NCI-H226 (cell line): ENCODE data around the gene DTX3.
A peak's percentile ranks its signal among the peaks of the same experiment; 100 is the strongest.
"Not testable (repeated sequence)": the region's sequence is repeated elsewhere in the genome, so short reads cannot be mapped to it uniquely, and the experiment has no call there.

Experiments used
- DNase-seq: peaks from one replicate; pipeline ENCODE4 v3.0.0-alpha.2; 2015

Gene DTX3, protein sequence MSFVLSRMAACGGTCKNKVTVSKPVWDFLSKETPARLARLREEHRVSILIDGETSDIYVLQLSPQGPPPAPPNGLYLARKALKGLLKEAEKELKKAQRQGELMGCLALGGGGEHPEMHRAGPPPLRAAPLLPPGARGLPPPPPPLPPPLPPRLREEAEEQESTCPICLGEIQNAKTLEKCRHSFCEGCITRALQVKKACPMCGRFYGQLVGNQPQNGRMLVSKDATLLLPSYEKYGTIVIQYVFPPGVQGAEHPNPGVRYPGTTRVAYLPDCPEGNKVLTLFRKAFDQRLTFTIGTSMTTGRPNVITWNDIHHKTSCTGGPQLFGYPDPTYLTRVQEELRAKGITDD

DNA sequence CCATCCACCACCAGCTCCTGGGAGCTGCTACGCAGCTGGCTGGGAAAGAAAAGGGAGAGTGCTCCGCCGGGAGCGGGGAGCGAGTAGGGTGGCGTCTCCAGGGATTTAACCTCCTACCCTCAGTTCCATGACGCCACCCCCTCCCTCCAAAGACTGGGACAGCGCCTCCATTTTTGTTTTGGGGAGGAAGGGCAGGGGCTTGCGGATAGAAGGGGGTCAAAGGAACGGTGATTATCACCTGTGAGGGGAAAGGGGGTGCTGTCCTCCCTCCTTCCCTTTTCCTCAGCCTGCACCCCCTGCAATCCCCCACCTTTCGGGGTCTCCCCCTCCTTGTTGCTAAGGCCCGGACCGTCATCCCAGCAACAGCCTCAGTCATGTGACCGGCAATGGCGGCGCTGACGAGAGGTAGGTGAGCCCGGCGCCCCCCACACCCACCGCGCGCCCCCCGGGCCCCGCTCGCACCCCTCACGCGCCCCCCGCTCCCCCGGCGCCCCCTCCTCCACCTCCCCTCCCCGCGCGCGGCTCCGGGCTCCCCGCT is at the start of gene DTX3:
TSS of gene DTX3 (plus strand) at position 371 of the 538 bp plus-strand sequence. CDS start 1,694 bp downstream, outside the sequence.
- peak; percentile 22 for DNase-seq

DNA sequence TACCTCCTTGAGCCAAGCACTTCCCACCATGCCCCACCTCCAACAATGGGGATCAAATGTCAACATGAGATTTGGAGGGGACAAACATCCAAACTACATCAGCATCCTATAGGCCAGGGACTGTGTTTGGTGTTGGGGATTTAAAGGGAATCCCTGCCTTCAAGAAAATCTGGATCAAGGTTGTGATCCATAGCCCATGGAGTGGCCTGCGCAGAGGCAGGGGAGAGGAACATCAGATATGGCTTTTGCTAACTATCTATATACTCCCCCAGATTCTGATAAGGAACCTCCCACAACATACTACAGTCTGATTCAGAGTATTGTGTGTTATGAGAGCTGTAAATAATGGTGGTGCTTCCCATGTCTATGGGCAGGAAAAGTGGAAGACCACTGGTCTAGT is 49.7 kb upstream of the DTX3 start:
- DNase-seq = no peak

DNA sequence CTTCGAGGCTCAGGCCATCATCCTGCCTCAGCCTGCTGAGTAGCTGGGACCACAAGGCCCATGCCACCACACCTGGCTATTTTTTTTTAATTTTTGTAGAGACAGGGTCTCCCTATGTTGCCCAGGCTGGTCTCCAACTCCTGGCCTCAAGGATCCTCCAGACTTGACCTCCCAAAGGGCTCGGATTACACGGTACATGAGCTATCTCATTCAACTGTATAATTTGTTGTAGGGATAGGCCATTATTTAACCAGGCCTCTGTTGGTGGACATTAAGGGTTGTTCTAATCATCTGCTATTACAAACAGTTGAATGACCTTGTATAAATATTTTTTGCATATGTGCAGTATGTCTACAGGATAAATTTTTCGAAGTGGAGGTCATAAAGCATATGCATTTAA is 45.8 kb upstream of the DTX3 start:
- DNase-seq = no peak

DNA sequence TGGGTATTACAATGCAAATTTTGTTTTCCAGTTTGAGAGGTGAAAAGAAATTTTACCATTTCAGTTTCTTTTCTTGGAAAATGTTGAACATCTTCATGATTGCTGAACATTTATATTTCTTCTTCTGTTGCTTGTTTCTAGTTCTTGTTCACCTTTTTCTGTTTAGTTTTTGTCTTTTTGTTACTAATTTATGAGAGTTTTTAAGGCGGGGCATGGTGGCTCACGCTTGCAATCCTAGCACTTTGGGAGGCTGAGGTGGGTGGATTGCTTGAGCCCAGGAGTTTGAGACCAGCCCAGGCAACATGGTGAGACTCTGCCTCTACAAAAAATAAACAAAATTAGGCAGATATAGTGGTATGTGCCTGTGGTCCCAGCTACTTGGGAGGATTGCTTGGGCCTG is 44.1 kb upstream of the DTX3 start:
- no peak for DNase-seq

DNA sequence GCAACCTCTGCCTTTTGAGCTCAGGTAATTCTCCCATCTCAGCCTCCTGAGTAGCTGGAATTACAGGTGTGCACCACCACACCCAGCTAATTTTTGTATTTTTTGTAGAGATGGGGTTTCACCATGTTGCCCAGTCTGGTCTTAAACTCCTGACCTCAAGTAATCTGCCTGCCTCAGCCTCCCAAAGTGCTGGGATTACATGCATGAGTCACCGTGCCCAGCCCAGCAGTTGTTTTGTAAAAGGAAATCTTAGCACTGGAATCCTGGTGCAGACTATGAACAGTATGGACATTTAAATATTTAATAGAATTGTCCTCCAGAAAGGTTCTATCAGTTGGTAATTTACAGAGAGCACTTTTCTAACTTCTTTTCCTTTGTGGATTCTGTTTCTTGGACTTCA is 43.5 kb upstream of the DTX3 start:
- not testable (repeated sequence) for DNase-seq

DNA sequence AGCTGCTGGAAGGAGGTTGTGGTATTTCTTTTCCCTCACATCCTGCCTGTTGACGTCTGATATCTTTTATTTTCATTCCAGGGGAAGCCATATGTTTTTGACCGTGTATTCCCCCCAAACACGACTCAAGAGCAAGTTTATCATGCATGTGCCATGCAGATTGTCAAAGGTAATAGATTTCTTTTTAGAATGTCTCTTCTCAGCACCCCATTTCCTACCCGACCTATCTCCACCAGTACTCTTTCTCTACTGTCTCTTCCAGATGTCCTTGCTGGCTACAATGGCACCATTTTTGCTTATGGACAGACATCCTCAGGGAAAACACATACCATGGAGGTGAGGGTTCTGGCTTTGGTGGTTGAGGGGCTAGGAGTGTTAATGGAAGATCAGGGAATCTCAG is 41.3 kb upstream of the DTX3 start:
- no peak for DNase-seq

- no peak for DNase-seq
Measured at GRCh38 chr12:57564178-57564740, 40.4 kb upstream of the DTX3 start.

GRCh38 chr12:57568838-57569237 is 35.8 kb upstream of the DTX3 start:
- DNase-seq = no peak

DNA sequence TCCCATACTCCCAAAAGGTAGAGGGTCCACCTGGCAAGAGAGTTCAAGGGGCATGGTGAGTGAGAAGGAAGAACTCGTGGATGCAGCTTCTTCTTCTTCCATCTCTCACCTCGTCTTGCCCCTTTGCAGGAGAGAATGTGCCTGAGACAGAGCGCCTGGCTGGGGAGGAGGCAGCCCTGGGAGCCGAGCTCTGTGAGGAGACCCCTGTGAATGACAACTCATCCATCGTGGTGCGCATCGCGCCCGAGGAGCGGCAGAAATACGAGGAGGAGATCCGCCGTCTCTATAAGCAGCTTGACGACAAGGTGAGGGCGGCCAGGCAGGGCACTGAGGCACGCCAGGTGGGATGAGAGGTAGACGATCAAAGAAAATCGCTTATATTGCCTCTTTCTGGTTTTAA is 34.8 kb upstream of the DTX3 start:
- DNase-seq = no peak

DNA sequence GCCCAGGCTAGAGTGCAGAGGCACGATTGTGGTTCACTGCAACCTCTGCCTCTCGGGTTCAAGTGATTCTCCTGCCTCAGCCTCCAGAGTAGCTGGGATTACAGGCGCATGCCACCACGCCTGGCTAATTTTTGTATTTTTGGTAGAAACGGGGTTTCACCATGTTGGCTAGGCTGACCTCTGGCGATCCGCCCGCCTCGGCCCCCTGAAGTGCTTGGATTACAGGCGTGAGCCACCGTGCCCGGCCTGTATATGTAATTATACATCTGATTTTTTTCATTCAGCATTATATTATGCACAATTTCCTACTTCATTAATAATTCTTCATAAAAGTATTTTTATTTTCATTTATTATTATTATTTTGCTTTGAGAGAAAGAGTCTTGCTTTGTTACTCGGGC is 34.2 kb upstream of the DTX3 start:
- not testable (repeated sequence) for DNase-seq

GRCh38 chr12:57571926-57572762 is 32.5 kb upstream of the DTX3 start:
- no peak for DNase-seq

DNA sequence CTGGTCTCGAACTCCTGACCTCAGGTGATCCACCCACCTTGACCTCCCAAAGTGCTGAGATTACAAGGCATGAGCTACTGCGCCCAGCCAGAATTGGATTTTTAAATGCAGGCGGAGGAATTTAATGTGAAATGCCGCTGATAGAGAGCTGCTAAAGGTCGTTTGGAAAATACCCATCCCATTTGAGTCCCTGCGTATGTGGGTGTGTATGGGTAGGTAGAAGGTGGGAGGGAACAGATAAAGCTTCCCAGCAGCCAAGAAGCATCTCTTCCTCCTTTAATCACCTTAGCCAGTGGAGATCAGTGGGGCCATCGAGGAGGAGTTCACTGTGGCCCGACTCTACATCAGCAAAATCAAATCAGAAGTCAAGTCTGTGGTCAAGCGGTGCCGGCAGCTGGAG is 29.8 kb upstream of the DTX3 start:
- no peak for DNase-seq

DNA sequence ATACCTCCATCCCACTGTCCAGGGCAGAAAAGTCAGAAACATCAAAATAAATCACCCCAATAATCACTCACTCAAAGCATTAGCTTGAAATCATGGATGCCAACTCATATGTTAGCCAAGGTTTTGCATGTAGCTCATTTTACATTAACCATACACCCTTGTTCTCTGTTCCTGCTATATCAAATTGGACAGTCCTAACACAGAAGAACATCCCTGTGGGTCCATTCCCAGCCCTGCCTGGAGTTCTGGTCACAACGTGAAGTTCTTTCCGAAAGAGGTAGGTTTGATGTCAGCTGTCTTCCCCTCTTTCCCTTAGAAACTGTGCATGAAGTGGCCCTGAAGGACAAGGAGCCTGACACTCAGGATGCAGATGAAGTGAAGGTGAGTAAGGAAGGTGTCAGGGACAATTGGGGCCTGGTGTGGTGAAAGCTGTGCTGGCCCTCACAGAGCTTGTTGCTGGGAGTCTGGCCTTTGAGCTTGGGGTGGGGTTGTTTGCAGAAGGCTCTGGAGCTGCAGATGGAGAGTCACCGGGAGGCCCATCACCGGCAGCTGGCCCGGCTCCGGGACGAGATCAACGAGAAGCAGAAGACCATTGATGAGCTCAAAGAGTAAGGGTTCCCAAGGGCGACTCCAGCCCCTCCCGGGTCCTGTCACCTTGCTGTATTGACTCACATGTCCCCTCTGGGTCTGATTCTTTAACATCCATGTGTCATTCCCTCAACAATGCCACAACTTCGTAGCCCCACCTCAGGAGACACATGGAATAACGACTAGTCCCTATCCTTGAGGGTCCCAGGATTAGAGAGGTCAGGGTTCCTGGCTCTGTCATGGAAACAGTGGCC is 28.6 kb upstream of the DTX3 start:
- DNase-seq = no peak

DNA sequence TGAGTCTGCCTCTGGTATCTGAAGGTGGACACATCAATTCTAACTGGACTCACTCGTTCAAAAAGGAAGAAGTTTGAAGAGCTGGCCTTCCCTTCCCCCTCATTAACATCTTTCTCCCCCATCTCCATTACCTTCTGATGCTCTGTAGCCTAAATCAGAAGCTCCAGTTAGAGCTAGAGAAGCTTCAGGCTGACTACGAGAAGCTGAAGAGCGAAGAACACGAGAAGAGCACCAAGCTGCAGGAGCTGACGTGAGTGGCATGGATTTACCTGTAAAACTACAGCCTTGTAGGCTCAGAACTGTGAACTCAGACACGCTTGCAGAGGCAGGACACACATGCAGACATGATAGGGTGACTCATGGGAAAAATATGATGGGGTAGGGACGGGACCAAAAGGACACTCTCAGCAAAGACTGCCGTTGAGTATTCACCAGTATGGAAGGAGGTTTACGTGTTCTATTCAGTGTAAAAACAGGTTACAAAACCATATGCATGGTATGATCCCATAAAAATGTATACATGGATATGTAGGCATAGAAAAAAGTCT is 27.9 kb upstream of the DTX3 start:
- no peak for DNase-seq

DNA sequence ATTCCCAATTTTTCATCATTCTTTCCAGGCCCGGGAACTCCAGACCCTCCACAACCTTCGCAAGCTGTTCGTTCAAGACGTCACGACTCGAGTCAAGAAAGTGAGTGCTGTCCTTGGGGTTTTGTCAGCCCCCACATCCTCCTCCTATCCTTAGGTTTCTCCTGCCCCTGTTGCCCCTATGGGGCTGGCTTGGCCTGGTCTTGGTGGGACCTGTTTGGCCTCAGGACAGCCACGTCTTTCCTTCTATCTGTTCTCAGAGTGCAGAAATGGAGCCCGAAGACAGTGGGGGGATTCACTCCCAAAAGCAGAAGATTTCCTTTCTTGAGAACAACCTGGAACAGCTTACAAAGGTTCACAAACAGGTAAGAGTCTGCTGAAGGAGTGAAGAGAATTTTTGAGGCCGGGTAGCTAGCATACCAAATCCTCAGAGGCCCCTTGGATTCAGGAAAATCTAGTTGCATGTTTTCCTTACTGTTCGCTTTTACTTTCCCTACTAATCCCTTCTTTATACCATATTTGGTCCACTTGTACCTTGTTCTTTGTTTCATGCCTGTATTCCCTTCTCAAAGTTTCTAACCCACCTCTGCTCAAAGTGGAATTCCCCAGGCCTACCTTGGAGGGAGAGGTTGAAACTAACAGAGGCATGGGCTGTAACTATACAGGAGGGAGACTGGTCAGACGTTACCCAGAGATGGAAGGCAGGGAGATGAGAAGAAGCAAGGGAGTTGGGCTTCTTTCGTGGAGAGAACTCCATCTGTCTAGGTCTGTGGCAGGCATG is 26.5 kb upstream of the DTX3 start:
- no peak for DNase-seq

DNA sequence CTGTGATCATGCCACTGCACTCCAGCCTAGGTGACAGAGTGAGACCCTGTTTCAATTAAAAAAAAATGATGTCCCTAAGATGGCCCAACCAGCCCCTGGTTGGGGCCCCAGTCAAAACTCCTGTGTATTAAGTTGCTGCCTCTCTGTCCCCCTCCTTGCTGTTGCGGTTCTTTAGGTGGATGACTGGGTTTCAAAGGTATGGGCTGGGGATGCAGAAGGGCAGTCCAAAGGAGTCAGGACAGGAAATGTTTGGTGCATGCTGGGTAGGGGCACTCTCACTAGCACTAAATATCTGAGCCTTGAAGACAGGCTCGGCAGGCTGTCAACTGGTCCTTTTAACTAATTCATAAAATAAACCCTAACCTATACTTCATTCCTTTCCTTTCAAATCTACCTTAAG is 25.6 kb upstream of the DTX3 start:
- DNase-seq = no peak

DNA sequence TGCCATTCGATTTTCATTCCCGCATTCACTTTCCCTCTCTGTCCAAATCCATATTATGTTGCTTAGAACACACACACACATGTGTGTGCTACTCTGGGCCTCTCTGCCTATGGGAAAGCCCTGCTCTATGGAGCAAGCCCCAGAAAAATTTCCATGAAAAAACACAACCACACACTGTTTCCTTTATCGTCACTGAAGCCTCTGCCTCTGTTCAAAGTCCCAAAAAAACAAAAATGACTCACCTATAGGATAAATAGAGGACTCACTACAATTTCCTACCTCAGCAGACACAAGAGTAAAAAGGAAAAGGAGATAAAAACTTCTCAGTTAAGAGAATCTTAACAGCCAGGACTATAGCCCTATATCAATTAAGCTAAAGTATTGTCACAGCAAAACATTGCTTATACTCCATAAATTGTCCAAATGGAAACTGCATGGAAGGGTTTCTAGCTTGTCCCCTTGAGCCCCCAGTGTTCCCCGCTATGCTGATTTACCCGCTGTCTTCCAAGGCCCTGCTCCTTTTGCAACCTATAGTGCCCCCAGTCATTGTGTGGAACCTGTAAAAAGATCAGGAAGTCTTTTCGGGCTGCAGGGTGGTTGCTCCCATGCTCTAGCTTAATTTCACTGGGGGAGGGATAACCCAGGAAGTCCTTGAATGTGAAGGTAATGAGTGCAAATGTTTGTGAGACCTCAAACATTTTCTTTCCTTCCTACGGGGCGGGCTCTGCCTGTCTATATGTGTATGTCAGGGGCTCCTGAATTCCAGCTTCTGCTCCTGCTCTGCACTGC is 24.8 kb upstream of the DTX3 start:
- DNase-seq = no peak

GRCh38 chr12:57580466-57580795 is 24.2 kb upstream of the DTX3 start:
- no peak for DNase-seq

GRCh38 chr12:57581802-57582201 is 22.8 kb upstream of the DTX3 start:
- DNase-seq = no peak

GRCh38 chr12:57582440-57582839 is 22.2 kb upstream of the DTX3 start:
- no peak for DNase-seq
